Stomach smooth muscle (tissue), 2 donors: ENCODE data around the gene SNU13.
A peak's percentile ranks its signal among the peaks of the same experiment; 100 is the strongest.
"Not testable (repeated sequence)": the region's sequence is repeated elsewhere in the genome, so short reads cannot be mapped to it uniquely, and the experiment has no call there.

ENCODE experiments used
- H3K27ac ChIP-seq: one replicate; pipeline ENCODE4 v1.7.0; 2013; ENCODE audit warnings: mild to moderate bottlenecking, low read length, inconsistent platforms
- H3K27me3 ChIP-seq, 2 donors: one replicate each; pipeline ENCODE4 v1.7.0; 2013; ENCODE audit warnings: low read length in 2 of 2; ENCODE audit not compliant: insufficient read depth in 2 of 2, control insufficient read depth in 1 of 2
- H3K36me3 ChIP-seq, 2 donors: one replicate each; pipeline ENCODE4 v1.7.0; 2013; ENCODE audit warnings: low read length in 2 of 2; ENCODE audit not compliant: control insufficient read depth in 2 of 2, insufficient read depth in 2 of 2
- H3K4me1 ChIP-seq: one replicate; pipeline ENCODE4 v1.7.0; 2013; ENCODE audit warnings: low read length; ENCODE audit not compliant: control insufficient read depth, insufficient read depth
- H3K4me3 ChIP-seq, 2 donors: one replicate each; pipeline ENCODE4 v1.7.0; 2013; ENCODE audit warnings: low read length in 2 of 2
- H3K9ac ChIP-seq, 2 donors: one replicate each; pipeline ENCODE4 v1.7.0; 2013; ENCODE audit warnings: low read length in 2 of 2, mild to moderate bottlenecking in 1 of 2
- H3K9me3 ChIP-seq, 2 donors: one replicate each; pipeline ENCODE4 v1.7.0; 2013; ENCODE audit warnings: low read length in 2 of 2; ENCODE audit not compliant: control insufficient read depth in 2 of 2
- donor health status: healthy.
- donor health status: Pancreatic carcinoma.

SNU13 gene

GRCh38 chr22:41682033-41682807 is 6.4 kb downstream of the SNU13 start:
- H3K9me3 ChIP-seq, result no peaks in the 10 kb centered on the region
- no peaks in the 10 kb centered on the region for H3K27me3 ChIP-seq
- peak overlapping the region; percentile 84 for H3K27ac ChIP-seq
- peaks cover 11 to 20% of the 10 kb centered on the region in 2 donors for H3K36me3 ChIP-seq
- peaks cover 4% of the 10 kb centered on the region for H3K4me1 ChIP-seq
- H3K4me3 ChIP-seq, result peak overlapping the region; percentile 81 to 83
- peak overlapping the region; percentile 73 to 89 for H3K9ac ChIP-seq

DNA sequence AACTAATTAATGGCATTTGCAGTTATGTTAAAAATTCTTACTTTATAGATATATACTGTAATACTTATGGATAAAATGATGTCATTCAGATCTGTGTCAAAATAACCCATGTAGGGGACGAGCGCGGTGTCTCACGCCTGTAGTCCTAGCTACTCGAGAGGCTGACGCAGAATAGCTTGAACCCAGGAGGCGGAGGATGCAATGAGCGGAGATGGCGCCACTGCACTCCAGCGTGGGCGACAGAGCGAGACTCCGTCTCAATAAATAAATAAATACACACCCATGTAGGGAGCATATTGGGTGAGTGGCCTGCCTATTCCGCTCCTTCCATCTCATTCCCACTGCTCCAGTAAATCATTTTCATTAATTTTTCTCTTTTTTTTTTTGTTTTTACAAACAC is 7.1 kb downstream of the SNU13 start:
- Histone ChIP-seq H3K4me3 (peak overlapping the region; percentile 81 to 83), H3K9ac (peak overlapping the region in 1 of 2 donors; percentile 89)

GRCh38 chr22:41676134-41676533 is 12.5 kb downstream of the SNU13 start:
- no peaks in the 10 kb centered on the region for H3K27me3 ChIP-seq
- H3K9me3 ChIP-seq, result no peaks in the 10 kb centered on the region
- peaks cover 30 to 32% of the 10 kb centered on the region in 2 donors for H3K36me3 ChIP-seq
- H3K4me1 ChIP-seq, result no peaks in the 10 kb centered on the region
- H3K9ac ChIP-seq, result no peak overlapping the region
- no peak overlapping the region for H3K4me3 ChIP-seq
- no peak overlapping the region for H3K27ac ChIP-seq

More for the DNA sequence above, 7.1 kb downstream of the SNU13 start:
- Histone ChIP-seq H3K27ac (no peak overlapping the region), H3K4me1 (peaks cover 4% of the 10 kb centered on the region), H3K27me3 (no peaks in the 10 kb centered on the region), H3K9me3 (no peaks in the 10 kb centered on the region), H3K36me3 (peaks cover 11 to 20% of the 10 kb centered on the region in 2 donors)

GRCh38 chr22:41674846-41675340 is 13.8 kb downstream of the SNU13 start:
- Histone ChIP-seq H3K9ac (no peak overlapping the region), H3K27ac (no peak overlapping the region), H3K4me1 (no peaks in the 10 kb centered on the region), H3K27me3 (no peaks in the 10 kb centered on the region), H3K4me3 (no peak overlapping the region), H3K36me3 (peaks cover 27% of the 10 kb centered on the region in 2 donors), H3K9me3 (no peaks in the 10 kb centered on the region)

GRCh38 chr22:41672780-41673509 is 15.7 kb downstream of the SNU13 start:
- Histone ChIP-seq H3K4me3 (no peak overlapping the region), H3K36me3 (peaks cover 14 to 19% of the 10 kb centered on the region in 2 donors), H3K27ac (no peak overlapping the region), H3K4me1 (no peaks in the 10 kb centered on the region), H3K9ac (no peak overlapping the region), H3K9me3 (no peaks in the 10 kb centered on the region), H3K27me3 (no peaks in the 10 kb centered on the region)

GRCh38 chr22:41672096-41672495 is 16.6 kb downstream of the SNU13 start:
- H3K4me1 ChIP-seq, H3K27ac ChIP-seq: not testable (repeated sequence)

DNA sequence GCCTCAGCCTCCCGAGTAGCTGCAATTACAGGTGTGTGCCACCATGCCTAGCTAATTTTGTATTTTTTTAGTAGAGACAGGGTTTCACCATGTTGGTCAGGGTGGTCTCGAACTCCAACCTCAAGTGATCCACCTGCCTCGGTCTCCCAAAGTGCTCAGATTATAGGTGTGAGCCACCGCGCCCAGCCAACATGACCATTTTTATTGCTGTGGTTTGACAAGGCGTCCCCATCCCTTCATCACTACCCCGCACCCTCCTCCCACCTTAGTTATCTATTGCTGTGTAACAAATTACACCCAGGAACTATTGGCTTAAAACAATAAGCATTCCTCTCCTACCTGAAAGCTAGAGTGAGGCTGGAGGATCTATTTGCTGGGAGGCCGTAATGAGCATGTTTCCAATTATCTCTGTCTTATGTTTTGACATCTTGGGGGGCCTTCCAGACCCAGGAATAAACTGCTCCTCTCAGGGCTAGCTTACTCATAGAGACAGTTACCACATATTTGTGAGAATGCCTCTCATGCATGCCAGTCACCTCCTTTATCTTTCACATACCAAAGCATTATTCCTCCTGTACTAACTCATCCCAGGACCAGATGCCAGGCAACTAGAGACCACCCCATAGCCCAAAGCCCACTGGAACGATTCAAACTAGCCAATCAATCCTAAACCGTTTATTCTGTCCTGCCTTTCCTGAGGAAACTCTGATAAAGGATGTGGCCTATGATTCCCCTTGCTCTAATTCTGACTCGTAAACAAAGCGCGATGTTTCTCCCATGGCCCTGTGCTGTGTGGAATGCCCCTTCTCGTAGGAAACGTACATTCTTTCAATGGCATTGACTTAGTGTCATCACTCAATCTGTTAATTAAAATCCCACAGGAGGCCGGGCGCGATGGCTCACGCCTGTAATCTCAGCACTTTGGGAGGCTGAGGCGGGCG is 19.4 kb downstream of the SNU13 start:
- Histone ChIP-seq H3K9me3 (no peaks in the 10 kb centered on the region), H3K27me3 (no peaks in the 10 kb centered on the region), H3K4me3 (no peak overlapping the region), H3K36me3 (peaks cover 3 to 10% of the 10 kb centered on the region in 2 donors), H3K27ac (no peak overlapping the region), H3K4me1 (peaks cover 9% of the 10 kb centered on the region), H3K9ac (no peak overlapping the region)

More at GRCh38 chr22:41672096-41672495, 16.6 kb downstream of the SNU13 start:
- H3K36me3 ChIP-seq, result peaks cover 12 to 19% of the 10 kb centered on the region in 2 donors
- H3K9me3 ChIP-seq, H3K27me3 ChIP-seq, H3K4me3 ChIP-seq, H3K9ac ChIP-seq: not testable (repeated sequence)

- Histone ChIP-seq H3K36me3 (peaks cover 33 to 42% of the 10 kb centered on the region in 2 donors), H3K27me3 (no peaks in the 10 kb centered on the region), H3K4me1 (peaks cover 9% of the 10 kb centered on the region), H3K9ac (no peak overlapping the region), H3K4me3 (no peak overlapping the region), H3K9me3 (no peaks in the 10 kb centered on the region), H3K27ac (no peak overlapping the region)
These were observed 23.7 kb downstream of the SNU13 start for GRCh38 chr22:41664951-41665350.

DNA sequence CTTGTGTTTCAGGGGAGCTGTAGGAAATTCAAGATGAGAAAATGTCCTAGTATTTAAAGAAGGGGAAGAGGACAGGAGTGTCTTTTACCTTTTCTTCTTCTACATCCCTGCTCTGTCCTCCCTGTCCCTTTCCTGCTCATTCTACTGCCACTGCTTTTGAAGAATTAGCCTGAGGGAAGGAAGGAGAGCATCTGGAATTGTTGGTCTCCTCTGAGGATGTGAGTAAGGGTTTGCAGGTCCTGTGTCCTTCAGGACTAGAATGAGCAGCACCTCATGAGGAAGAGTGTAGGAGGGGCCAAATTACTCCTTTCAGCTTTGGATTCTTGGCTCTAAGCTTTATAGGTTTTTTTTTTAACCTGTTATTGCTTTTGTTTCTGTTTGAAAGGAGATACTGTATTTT is 24.2 kb downstream of the SNU13 start:
- Histone ChIP-seq H3K9ac (no peak overlapping the region), H3K27me3 (no peaks in the 10 kb centered on the region), H3K27ac (no peak overlapping the region), H3K36me3 (peaks cover 36 to 46% of the 10 kb centered on the region in 2 donors), H3K4me1 (peaks cover 9% of the 10 kb centered on the region), H3K9me3 (no peaks in the 10 kb centered on the region), H3K4me3 (no peak overlapping the region)

DNA sequence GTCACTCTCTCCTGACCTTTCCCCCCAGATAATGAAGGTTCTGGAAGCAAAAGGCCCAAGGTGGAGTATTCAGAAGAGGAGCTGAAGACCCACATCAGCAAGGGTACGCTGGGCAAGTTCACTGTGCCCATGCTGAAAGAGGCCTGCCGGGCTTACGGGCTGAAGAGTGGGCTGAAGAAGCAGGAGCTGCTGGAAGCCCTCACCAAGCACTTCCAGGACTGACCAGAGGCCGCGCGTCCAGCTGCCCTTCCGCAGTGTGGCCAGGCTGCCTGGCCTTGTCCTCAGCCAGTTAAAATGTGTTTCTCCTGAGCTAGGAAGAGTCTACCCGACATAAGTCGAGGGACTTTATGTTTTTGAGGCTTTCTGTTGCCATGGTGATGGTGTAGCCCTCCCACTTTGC is 25.1 kb downstream of the SNU13 start:
- not testable (repeated sequence) for H3K9me3 ChIP-seq, H3K9ac ChIP-seq, H3K27me3 ChIP-seq, H3K4me3 ChIP-seq, H3K27ac ChIP-seq, H3K4me1 ChIP-seq
- H3K36me3 ChIP-seq, result peaks cover 36 to 53% of the 10 kb centered on the region in 2 donors
